ENCODE data around the gene EPB41L1.

The EPB41L1 gene

DNA sequence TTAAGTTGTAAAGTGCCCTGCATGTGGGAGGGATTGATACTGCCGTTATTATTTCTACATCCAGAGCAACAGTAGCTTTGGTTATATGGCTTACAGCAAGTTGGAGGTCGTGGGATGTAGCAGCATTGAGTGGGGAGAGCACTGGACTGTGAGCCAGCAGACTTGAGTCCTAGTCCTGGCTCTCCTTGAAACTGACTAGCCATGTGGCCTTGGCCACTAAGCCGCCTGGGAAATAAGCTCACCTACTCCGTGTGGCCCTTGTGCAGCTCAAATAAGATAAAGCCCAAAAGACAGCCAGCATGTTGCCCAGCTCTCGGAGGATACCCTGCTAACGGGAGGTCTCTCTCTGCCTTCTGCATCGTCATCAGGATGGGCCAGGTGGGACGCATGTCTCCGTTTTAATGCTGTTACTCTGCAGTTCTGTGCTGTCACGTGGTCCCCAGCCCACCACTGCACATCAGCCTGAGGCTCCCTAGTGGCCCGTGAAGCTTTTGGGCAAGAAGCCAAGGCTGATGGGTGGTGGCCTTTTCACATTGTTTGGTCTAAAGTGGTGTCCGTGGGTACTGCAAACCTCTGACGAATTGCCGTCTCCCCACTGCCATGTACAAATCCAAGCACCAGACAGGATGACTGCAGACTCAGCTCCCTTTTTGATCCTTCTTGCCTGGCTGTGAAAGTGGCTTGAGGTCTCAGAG lies 7.9 kb downstream of the EPB41L1 start:
- TF ChIP-seq FOXP2 (optimal IDR thresholded peaks at IDR 0.05; ENCODE audit: borderline replicate concordance, extremely low read depth, extremely low read length, insufficient read depth) (no peak), SIN3A (IDR thresholded peaks at IDR 0.05; ENCODE audit: borderline replicate concordance, insufficient read depth, low read length) (no peak), POLR2AphosphoS5 (IDR thresholded peaks at IDR 0.05; ENCODE audit: low read depth, low read length) (no peak), TAF1 (IDR thresholded peaks at IDR 0.05; ENCODE audit: borderline replicate concordance, insufficient read depth, low read length) (no peak)
- TF ChIP-seq, protein P1, sequence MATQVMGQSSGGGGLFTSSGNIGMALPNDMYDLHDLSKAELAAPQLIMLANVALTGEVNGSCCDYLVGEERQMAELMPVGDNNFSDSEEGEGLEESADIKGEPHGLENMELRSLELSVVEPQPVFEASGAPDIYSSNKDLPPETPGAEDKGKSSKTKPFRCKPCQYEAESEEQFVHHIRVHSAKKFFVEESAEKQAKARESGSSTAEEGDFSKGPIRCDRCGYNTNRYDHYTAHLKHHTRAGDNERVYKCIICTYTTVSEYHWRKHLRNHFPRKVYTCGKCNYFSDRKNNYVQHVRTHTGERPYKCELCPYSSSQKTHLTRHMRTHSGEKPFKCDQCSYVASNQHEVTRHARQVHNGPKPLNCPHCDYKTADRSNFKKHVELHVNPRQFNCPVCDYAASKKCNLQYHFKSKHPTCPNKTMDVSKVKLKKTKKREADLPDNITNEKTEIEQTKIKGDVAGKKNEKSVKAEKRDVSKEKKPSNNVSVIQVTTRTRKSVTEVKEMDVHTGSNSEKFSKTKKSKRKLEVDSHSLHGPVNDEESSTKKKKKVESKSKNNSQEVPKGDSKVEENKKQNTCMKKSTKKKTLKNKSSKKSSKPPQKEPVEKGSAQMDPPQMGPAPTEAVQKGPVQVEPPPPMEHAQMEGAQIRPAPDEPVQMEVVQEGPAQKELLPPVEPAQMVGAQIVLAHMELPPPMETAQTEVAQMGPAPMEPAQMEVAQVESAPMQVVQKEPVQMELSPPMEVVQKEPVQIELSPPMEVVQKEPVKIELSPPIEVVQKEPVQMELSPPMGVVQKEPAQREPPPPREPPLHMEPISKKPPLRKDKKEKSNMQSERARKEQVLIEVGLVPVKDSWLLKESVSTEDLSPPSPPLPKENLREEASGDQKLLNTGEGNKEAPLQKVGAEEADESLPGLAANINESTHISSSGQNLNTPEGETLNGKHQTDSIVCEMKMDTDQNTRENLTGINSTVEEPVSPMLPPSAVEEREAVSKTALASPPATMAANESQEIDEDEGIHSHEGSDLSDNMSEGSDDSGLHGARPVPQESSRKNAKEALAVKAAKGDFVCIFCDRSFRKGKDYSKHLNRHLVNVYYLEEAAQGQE (IDR thresholded peaks at IDR 0.05; ENCODE audit: insufficient read depth in 1 of 2, low read depth in 2 of 2, low read length in 2 of 2): no peak

DNA sequence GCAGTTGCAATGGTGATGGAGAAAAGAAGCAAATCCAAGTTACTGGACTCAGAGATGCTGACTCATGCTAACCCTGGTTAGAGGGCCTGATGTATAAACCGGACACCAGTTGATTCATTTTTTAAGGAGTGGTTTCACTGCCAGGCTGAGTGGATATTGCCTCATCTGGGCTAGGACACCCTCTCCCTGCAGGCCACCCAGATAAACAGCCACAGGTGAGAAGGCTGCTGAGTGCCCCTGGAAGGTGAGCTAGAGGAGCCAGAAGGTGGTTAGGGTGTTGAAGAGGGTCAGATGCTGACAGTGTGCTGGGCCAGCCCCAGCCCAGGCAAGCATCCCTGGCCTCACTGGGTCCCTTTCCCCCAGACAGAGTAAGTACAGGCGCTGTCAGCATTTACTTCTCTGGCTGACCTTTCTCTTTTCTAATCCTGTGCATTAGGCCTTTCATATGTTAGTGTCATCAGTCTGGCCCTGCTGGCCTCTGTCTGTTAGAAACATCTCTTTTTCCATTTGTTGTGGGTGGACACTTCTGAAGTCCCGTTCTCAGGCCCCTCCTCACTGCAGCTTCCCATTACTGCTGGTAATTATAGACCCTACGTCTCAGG lies 13.5 kb downstream of the EPB41L1 start:
- TF ChIP-seq, protein P1 (IDR thresholded peaks at IDR 0.05; ENCODE audit: insufficient read depth in 1 of 2, low read depth in 2 of 2, low read length in 2 of 2): no peak
- TF ChIP-seq TAF1 (IDR thresholded peaks at IDR 0.05; ENCODE audit: borderline replicate concordance, insufficient read depth, low read length) (no peak), SIN3A (IDR thresholded peaks at IDR 0.05; ENCODE audit: borderline replicate concordance, insufficient read depth, low read length) (no peak), POLR2AphosphoS5 (IDR thresholded peaks at IDR 0.05; ENCODE audit: low read depth, low read length) (no peak), FOXP2 (optimal IDR thresholded peaks at IDR 0.05; ENCODE audit: borderline replicate concordance, extremely low read depth, extremely low read length, insufficient read depth) (no peak)

- TF ChIP-seq, protein P1 (IDR thresholded peaks at IDR 0.05; ENCODE audit: insufficient read depth in 1 of 2, low read depth in 2 of 2, low read length in 2 of 2): no peak
- no peak for TF ChIP-seq POLR2AphosphoS5 (IDR thresholded peaks at IDR 0.05; ENCODE audit: low read depth, low read length)
These were observed 16.1 kb downstream of the EPB41L1 start for GRCh38 chr20:36170542-36171215.

DNA sequence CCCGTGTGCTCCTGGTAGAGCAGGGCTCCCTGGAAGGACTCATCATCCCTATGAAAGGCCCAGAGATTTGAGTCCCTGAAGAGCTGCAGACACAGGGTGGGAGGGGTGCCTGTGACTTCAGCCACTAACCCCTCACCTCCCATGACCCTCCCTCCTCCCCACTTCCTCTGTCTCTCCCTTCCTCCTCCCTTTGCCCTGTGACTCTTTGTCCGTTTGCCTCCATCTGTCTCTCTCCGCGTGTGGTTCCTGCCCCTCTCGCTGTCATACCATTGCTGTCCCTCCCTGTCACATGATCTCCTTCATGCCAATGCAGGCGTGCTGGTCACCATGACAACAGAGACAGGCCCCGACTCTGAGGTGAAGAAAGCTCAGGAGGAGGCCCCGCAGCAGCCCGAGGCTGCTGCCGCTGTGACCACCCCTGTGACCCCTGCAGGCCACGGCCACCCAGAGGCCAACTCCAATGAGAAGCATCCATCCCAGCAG lies 19.0 kb downstream of the EPB41L1 start:
- TF ChIP-seq SIN3A (IDR thresholded peaks at IDR 0.05; ENCODE audit: borderline replicate concordance, insufficient read depth, low read length) (no peak), FOXP2 (optimal IDR thresholded peaks at IDR 0.05; ENCODE audit: borderline replicate concordance, extremely low read depth, extremely low read length, insufficient read depth) (no peak), POLR2AphosphoS5 (IDR thresholded peaks at IDR 0.05; ENCODE audit: low read depth, low read length) (no peak), TAF1 (IDR thresholded peaks at IDR 0.05; ENCODE audit: borderline replicate concordance, insufficient read depth, low read length) (no peak)
- TF ChIP-seq, protein P1 (IDR thresholded peaks at IDR 0.05; ENCODE audit: insufficient read depth in 1 of 2, low read depth in 2 of 2, low read length in 2 of 2): no peak

All from PFSK-1 (cell line).